ENCODE data around the gene PSMD14. TPM values are rescaled to one million over a fixed set of nuclear protein-coding genes. Genes with fewer than 3 reads are reported as not detected.

The PSMD14 gene
- total RNA-seq, 1 experiment from 2014 or later: 93.7 TPM

DNA sequence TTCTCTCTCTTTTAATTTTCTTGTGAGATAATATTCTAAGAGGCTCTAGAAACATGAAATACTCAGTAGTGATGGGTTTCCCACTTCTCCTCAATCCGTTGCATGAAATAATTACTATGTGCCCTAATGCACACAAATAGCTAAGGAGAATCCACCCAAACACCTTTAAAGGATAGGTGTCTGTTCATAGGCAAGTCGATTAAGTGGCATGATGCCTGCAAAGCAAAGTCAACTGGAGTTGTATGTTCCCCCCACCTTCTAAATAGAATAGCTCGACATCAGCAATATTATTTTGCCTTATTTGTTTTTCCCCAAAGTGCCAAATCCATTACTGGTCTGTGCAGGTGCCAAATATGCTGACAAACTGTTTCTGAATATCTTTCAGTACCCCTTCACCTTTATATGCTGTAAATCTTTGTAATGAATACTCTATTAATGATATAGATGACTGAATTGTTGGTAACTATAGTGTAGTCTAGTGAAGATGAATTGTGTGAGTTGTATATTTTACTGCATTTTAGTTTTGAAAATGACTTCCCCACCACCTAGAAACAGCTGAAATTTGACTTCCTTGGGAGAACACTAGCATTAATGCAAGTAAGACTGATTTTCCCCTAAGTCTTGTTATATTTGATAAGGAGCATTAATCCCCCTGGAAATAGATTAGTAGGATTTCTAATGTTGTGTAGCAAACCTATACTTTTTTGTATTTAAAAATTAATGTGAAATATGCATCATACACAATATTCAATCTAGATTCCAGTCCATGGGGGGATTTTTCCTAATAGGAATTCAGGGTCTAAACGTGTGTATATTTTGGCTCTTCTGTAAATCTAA is 116.9 kb downstream of the PSMD14 start:
- BruUV-seq (replicated peaks): no TSS peak

GRCh38 chr2:161425728-161426454 is 117.7 kb downstream of the PSMD14 start:
- in situ Hi-C loops (cut with HindIII; ENCODE audit: low pct_unique_long_range_greater_than_20kb, low sequenced_read_pairs): no loop called here
- intact Hi-C loops (cut with micrococcal nuclease; ENCODE audit: unreplicated experiment): no loop called here

More for the DNA sequence above, 116.9 kb downstream of the PSMD14 start:
- ATAC-seq: no peak
- Histone ChIP-seq H3K36me3 (ENCODE audit: control insufficient read depth, insufficient read depth, low read length) (no peaks in the 10 kb centered on the region), H3K27me3 (ENCODE audit: control insufficient read depth, insufficient read depth, low read length) (no peaks in the 10 kb centered on the region; the same call in none of the 2 replicates), H3K9me3 (ENCODE audit: control insufficient read depth, insufficient read depth, low read depth, low read length) (no peaks in the 10 kb centered on the region), H3K4me3 (ENCODE audit: low read depth in 2 of 2, low read length in 2 of 2) (no peak overlapping the region), H3K27ac (ENCODE audit: low read length) (no peak overlapping the region), H3K4me1 (ENCODE audit: control insufficient read depth, insufficient read depth, low read length) (no peaks in the 10 kb centered on the region)
- intact Hi-C loops (cut with micrococcal nuclease; ENCODE audit: unreplicated experiment): no loop called here
- TF ChIP-seq TCF7L2 (IDR thresholded peaks at IDR 0.05; ENCODE audit: low read depth, low read length) (no peak), POLR2AphosphoS5 (IDR thresholded peaks at IDR 0.05; ENCODE audit: low read depth, low read length) (no peak), SIN3A (IDR thresholded peaks at IDR 0.05; ENCODE audit: borderline replicate concordance, insufficient read depth, low read depth, low read length) (no peak)
- TF ChIP-seq, protein P1, sequence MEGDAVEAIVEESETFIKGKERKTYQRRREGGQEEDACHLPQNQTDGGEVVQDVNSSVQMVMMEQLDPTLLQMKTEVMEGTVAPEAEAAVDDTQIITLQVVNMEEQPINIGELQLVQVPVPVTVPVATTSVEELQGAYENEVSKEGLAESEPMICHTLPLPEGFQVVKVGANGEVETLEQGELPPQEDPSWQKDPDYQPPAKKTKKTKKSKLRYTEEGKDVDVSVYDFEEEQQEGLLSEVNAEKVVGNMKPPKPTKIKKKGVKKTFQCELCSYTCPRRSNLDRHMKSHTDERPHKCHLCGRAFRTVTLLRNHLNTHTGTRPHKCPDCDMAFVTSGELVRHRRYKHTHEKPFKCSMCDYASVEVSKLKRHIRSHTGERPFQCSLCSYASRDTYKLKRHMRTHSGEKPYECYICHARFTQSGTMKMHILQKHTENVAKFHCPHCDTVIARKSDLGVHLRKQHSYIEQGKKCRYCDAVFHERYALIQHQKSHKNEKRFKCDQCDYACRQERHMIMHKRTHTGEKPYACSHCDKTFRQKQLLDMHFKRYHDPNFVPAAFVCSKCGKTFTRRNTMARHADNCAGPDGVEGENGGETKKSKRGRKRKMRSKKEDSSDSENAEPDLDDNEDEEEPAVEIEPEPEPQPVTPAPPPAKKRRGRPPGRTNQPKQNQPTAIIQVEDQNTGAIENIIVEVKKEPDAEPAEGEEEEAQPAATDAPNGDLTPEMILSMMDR (IDR thresholded peaks at IDR 0.05): no peak
- TF ChIP-seq, protein P2, sequence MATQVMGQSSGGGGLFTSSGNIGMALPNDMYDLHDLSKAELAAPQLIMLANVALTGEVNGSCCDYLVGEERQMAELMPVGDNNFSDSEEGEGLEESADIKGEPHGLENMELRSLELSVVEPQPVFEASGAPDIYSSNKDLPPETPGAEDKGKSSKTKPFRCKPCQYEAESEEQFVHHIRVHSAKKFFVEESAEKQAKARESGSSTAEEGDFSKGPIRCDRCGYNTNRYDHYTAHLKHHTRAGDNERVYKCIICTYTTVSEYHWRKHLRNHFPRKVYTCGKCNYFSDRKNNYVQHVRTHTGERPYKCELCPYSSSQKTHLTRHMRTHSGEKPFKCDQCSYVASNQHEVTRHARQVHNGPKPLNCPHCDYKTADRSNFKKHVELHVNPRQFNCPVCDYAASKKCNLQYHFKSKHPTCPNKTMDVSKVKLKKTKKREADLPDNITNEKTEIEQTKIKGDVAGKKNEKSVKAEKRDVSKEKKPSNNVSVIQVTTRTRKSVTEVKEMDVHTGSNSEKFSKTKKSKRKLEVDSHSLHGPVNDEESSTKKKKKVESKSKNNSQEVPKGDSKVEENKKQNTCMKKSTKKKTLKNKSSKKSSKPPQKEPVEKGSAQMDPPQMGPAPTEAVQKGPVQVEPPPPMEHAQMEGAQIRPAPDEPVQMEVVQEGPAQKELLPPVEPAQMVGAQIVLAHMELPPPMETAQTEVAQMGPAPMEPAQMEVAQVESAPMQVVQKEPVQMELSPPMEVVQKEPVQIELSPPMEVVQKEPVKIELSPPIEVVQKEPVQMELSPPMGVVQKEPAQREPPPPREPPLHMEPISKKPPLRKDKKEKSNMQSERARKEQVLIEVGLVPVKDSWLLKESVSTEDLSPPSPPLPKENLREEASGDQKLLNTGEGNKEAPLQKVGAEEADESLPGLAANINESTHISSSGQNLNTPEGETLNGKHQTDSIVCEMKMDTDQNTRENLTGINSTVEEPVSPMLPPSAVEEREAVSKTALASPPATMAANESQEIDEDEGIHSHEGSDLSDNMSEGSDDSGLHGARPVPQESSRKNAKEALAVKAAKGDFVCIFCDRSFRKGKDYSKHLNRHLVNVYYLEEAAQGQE (IDR thresholded peaks at IDR 0.05; ENCODE audit: insufficient read depth in 1 of 2, low read depth in 2 of 2, low read length in 1 of 2): no peak
- in situ Hi-C loops (cut with HindIII; ENCODE audit: low pct_unique_long_range_greater_than_20kb, low sequenced_read_pairs): no loop called here
- no peak for DNase-seq (ENCODE audit: low read depth, low spot score)
- CTCF ChIA-PET: no interaction called here
- POLR2A ChIA-PET: no interaction called here

More at GRCh38 chr2:161425728-161426454, 117.7 kb downstream of the PSMD14 start:
- Histone ChIP-seq H3K4me1 (ENCODE audit: control insufficient read depth, insufficient read depth, low read length) (no peaks in the 10 kb centered on the region), H3K27ac (ENCODE audit: low read length) (no peak overlapping the region), H3K27me3 (ENCODE audit: control insufficient read depth, insufficient read depth, low read length) (no peaks in the 10 kb centered on the region), H3K9me3 (ENCODE audit: control insufficient read depth, insufficient read depth, low read depth, low read length) (no peaks in the 10 kb centered on the region), H3K4me3 (ENCODE audit: low read depth in 2 of 2, low read length in 2 of 2) (no peak overlapping the region), H3K36me3 (ENCODE audit: control insufficient read depth, insufficient read depth, low read length) (no peaks in the 10 kb centered on the region)
- ChIA-PET CTCF (no interaction called here), POLR2A (interaction anchor here (0.6 kb wide), 1 partner anchor 43 kb away, joined by 3 read pairs; no protein-coding TSS in a partner anchor)
- DNase-seq (ENCODE audit: low read depth, low spot score): no peak
- no peak for TF ChIP-seq POLR2AphosphoS5 (IDR thresholded peaks at IDR 0.05; ENCODE audit: low read depth, low read length)
- TF ChIP-seq TCF7L2 (IDR thresholded peaks at IDR 0.05; ENCODE audit: low read depth, low read length): no peak
- TF ChIP-seq, protein P1 (IDR thresholded peaks at IDR 0.05): no peak
- no peak for TF ChIP-seq SIN3A (IDR thresholded peaks at IDR 0.05; ENCODE audit: borderline replicate concordance, insufficient read depth, low read depth, low read length)
- TF ChIP-seq, protein P2 (IDR thresholded peaks at IDR 0.05; ENCODE audit: insufficient read depth in 1 of 2, low read depth in 2 of 2, low read length in 1 of 2): no peak
- no peak for ATAC-seq
- BruUV-seq (replicated peaks): no TSS peak

Measured in Panc1 (cell line).